Neural cell (in vitro differentiated cells): Measurements from ENCODE around the gene PPP6R1.

Experiments used
- CTCF ChIP-seq: fragments of 450-650 bp; IDR thresholded peaks from 2 replicates; pipeline ENCODE4 v1.5.1; 2014; ENCODE audit warnings: antibody characterized with exemption, mild to moderate bottlenecking, moderate library complexity; ENCODE audit not compliant: poor library complexity, severe bottlenecking
- EP300 ChIP-seq: fragments of 450-650 bp; conservative IDR thresholded peaks from 2 replicates; pipeline ENCODE4 v1.6.1; 2014; ENCODE audit warnings: antibody characterized with exemption, mild to moderate bottlenecking, moderate library complexity; ENCODE audit not compliant: poor library complexity, severe bottlenecking
- EZH2 ChIP-seq: fragments of 200-600, 300-800 bp; shearing (Covaris generic), sonication (generic); IDR thresholded peaks from 2 replicates; pipeline ENCODE4 v1.6.1; 2014; ENCODE audit warnings: antibody characterized with exemption, low read length, borderline replicate concordance, mild to moderate bottlenecking; ENCODE audit not compliant: insufficient read depth, poor library complexity, severe bottlenecking
- SMC3 ChIP-seq: fragments of 450-650 bp; conservative IDR thresholded peaks from 2 replicates; pipeline ENCODE4 v1.6.1; 2014; ENCODE audit warnings: antibody characterized with exemption, mild to moderate bottlenecking, moderate library complexity; ENCODE audit not compliant: poor library complexity
- TAF1 ChIP-seq: IDR thresholded peaks from 2 replicates; pipeline ENCODE4 v1.6.1; 2012; ENCODE audit warnings: low read depth

DNA sequence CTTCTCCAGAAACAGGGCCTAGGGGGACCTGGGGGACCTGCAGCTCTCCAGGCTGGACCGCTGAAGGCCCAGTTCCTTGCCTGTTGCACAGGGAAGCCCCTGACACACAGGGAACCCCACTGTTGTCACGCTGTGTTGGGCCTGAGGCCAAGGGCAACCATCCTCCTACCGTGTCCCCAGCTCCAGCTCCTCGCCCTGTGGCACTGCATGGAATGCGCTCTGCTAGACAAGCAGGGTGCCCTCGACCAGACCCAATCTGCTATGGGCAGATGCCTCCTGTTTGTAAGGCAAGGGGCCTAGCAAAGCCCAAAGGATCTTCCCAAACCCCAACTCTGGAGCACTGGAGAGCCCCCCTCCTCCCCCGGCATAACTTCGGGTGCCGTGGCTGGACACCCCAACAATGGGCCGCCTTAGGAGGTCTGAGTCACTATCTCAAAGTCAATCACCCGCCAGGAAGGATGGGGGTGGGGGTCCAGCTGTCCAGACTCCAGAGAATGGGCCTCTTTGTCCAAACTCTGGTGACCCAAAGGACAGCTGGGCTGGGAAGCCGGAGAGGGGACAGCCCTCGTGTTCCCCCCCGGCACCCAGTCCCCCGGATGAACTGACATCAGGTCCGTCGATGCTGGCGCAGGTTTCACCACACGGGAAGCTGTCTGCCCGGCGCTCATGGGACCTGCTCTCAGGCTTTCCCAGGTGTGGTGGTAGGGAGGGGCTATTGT lies 28.7 kb upstream of the PPP6R1 start:
- TF ChIP-seq CTCF (no peak), SMC3 (no peak), EZH2 (no peak), EP300 (no peak), TAF1 (no peak)
